GM23338 (cell line): ENCODE measurements around the gene IRF2BP2. TPM values are rescaled to one million over a fixed set of nuclear protein-coding genes. Genes with fewer than 3 reads are reported as not detected.

ENCODE experiments used
- ATAC-seq: fragments of 200-7000 bp; cut with Tn5 transposase; 3 replicates; pipeline ENCODE4 v1.9.1; 2020
- DNase-seq: peaks from one replicate; pipeline ENCODE4 v3.0.0-alpha.2; 2015; ENCODE audit warnings: low spot score
- H2AFZ ChIP-seq: fragments of 200-600 bp; sonication (generic); 2 replicates; pipeline ENCODE4 v1.8.0; 2016; ENCODE audit warnings: antibody characterized with exemption, mild to moderate bottlenecking, moderate library complexity
- H3F3A ChIP-seq: fragments of 200-600 bp; sonication (generic); replicated peaks from 2 replicates; pipeline ENCODE4 v1.8.0; 2017; ENCODE audit warnings: antibody characterized with exemption, mixed run types, low read depth
- H3K27ac ChIP-seq: fragments of 200-600 bp; sonication (generic); 2 replicates; pipeline ENCODE4 v1.6.1; 2016; ENCODE audit warnings: low read depth
- H3K27me3 ChIP-seq: fragments of 200-600 bp; sonication (generic); 2 replicates; pipeline ENCODE4 v1.8.0; 2016; ENCODE audit warnings: mild to moderate bottlenecking, mixed run types, moderate library complexity; ENCODE audit not compliant: insufficient read depth
- H3K36me3 ChIP-seq: fragments of 200-600 bp; sonication (generic); 2 replicates; pipeline ENCODE4 v1.8.0; 2016; ENCODE audit warnings: mild to moderate bottlenecking; ENCODE audit not compliant: insufficient read depth
- H3K4me1 ChIP-seq: fragments of 200-600 bp; sonication (generic); 2 replicates; pipeline ENCODE4 v1.8.0; 2016; ENCODE audit warnings: mild to moderate bottlenecking, moderate library complexity; ENCODE audit not compliant: insufficient read depth
- H3K4me2 ChIP-seq: fragments of 200-600 bp; sonication (generic); 2 replicates; pipeline ENCODE4 v1.7.1; 2017; ENCODE audit warnings: mixed run types
- H3K4me3 ChIP-seq: fragments of 200-600 bp; sonication (generic); 2 replicates; pipeline ENCODE4 v1.6.1; 2016; ENCODE audit warnings: mixed run types
- H3K79me2 ChIP-seq: fragments of 200-600 bp; sonication (generic); replicated peaks from 2 replicates; pipeline ENCODE4 v1.8.0; 2017; ENCODE audit warnings: mild to moderate bottlenecking; ENCODE audit not compliant: insufficient read depth
- H3K9me2 ChIP-seq: fragments of 200-600 bp; sonication (generic); 2 replicates; pipeline ENCODE4 v1.8.0; 2017; ENCODE audit not compliant: insufficient read depth
- H4K20me1 ChIP-seq: fragments of 200-600 bp; sonication (generic); replicated peaks from 2 replicates; pipeline ENCODE4 v1.8.0; 2017; ENCODE audit warnings: mild to moderate bottlenecking; ENCODE audit not compliant: insufficient read depth
- H3K27ac Mint-ChIP-seq: 2 replicates; pipeline ENCODE4 v1.8.0; 2020; ENCODE audit warnings: inconsistent platforms, mild to moderate bottlenecking, moderate library complexity, mixed read lengths
- H3K27me3 Mint-ChIP-seq: 3 replicates; pipeline ENCODE4 v1.8.0; 2022; ENCODE audit warnings: low read depth, mild to moderate bottlenecking, moderate library complexity, mixed read lengths, inconsistent platforms; ENCODE audit not compliant: insufficient read depth, poor library complexity
- H3K36me3 Mint-ChIP-seq: 3 replicates; pipeline ENCODE4 v1.8.0; 2021; ENCODE audit warnings: low read depth, mild to moderate bottlenecking, inconsistent platforms, moderate library complexity, mixed read lengths
- H3K4me1 Mint-ChIP-seq: 3 replicates; pipeline ENCODE4 v1.8.0; 2020; ENCODE audit warnings: mild to moderate bottlenecking, inconsistent platforms, mixed read lengths
- H3K4me3 Mint-ChIP-seq: 3 replicates; pipeline ENCODE4 v1.8.0; 2021; ENCODE audit warnings: moderate library complexity, mild to moderate bottlenecking, inconsistent platforms, mixed read lengths
- H3K9me3 Mint-ChIP-seq: 3 replicates; pipeline ENCODE4 v1.8.0; 2020; ENCODE audit warnings: moderate library complexity, mild to moderate bottlenecking, inconsistent platforms, mixed read lengths
- CREB1 ChIP-seq: fragments of 250-450 bp; sonication (Bioruptor Pico); IDR thresholded peaks from 2 replicates; pipeline ENCODE4 v1.5.0; 2020; ENCODE audit warnings: low read depth, mild to moderate bottlenecking, moderate library complexity
- EZH2 ChIP-seq: fragments of 200-600 bp; sonication (generic); IDR thresholded peaks from one replicate; pipeline ENCODE4 v1.8.0; 2017; ENCODE audit warnings: antibody characterized with exemption, mild to moderate bottlenecking, low read depth; ENCODE audit not compliant: unreplicated experiment
- EZH2phosphoT487 ChIP-seq: fragments of 200-600 bp; sonication (generic); IDR thresholded peaks from one replicate; pipeline ENCODE4 v1.8.1; 2018; ENCODE audit warnings: antibody characterized with exemption; ENCODE audit not compliant: unreplicated experiment
- JUNB ChIP-seq: IDR thresholded peaks from one replicate; pipeline ENCODE4 v1.6.1; 2016; ENCODE audit warnings: antibody characterized with exemption; ENCODE audit not compliant: unreplicated experiment
- NANOG ChIP-seq: IDR thresholded peaks from 2 replicates; pipeline ENCODE4 v1.6.1; 2016; ENCODE audit warnings: antibody characterized with exemption, borderline replicate concordance
- POLR2AphosphoS5 ChIP-seq: IDR thresholded peaks from 2 replicates; pipeline ENCODE4 v1.6.1; 2016; ENCODE audit warnings: antibody characterized with exemption, low read depth
- REST ChIP-seq: IDR thresholded peaks from one replicate; pipeline ENCODE4 v1.6.1; 2018; ENCODE audit warnings: antibody characterized with exemption; ENCODE audit not compliant: unreplicated experiment
- STAT1 ChIP-seq: IDR thresholded peaks from one replicate; pipeline ENCODE4 v1.6.1; 2016; ENCODE audit warnings: antibody characterized with exemption; ENCODE audit not compliant: unreplicated experiment
- ZNF114 ChIP-seq: fragments of 250-450 bp; sonication (Bioruptor Pico); IDR thresholded peaks from 2 replicates; pipeline ENCODE4 v1.5.0; 2020; ENCODE audit warnings: mild to moderate bottlenecking, moderate library complexity
- ZNF331 ChIP-seq: fragments of 250-450 bp; sonication (Bioruptor Pico); IDR thresholded peaks from 2 replicates; pipeline ENCODE4 v1.5.0; 2020; ENCODE audit warnings: low read depth, mild to moderate bottlenecking, moderate library complexity
- polyA plus RNA-seq: library from polyadenylated mRNA; unstranded; fragments of >200 nt; fragmentation: Nextera tagmentation; extraction: Ambion mirVana; gene quantifications from 2 replicates; pipeline ENCODE4 v1.2.1, GENCODE V29; 2016
- total RNA-seq: library from RNA; depleted of rRNA; stranded (reverse); fragments of >200 nt; shearing (Covaris generic); gene quantifications from 2 replicates; pipeline ENCODE4 v1.2.3, GENCODE V29; 2014
- TF ChIP-seq, protein P1 (sequence below): IDR thresholded peaks from 2 replicates; pipeline ENCODE4 v1.6.1; 2016; ENCODE audit warnings: antibody characterized with exemption
- TF ChIP-seq, protein P2 (sequence below), 2 experiments: fragments of 200-600 bp in 1 of 2; sonication (generic) in 1 of 2; conservative IDR thresholded peaks; 2 replicates each; pipeline versions ENCODE4 v1.5.1 to v1.6.1; 2016 to 2017; ENCODE audit warnings: antibody characterized with exemption in 2 of 2, low read depth in 2 of 2, mild to moderate bottlenecking in 2 of 2, moderate library complexity in 1 of 2

IRF2BP2 gene
- total and polyA plus RNA-seq, 2 experiments from 2014 or later: 19.4 to 62.4 TPM

DNA sequence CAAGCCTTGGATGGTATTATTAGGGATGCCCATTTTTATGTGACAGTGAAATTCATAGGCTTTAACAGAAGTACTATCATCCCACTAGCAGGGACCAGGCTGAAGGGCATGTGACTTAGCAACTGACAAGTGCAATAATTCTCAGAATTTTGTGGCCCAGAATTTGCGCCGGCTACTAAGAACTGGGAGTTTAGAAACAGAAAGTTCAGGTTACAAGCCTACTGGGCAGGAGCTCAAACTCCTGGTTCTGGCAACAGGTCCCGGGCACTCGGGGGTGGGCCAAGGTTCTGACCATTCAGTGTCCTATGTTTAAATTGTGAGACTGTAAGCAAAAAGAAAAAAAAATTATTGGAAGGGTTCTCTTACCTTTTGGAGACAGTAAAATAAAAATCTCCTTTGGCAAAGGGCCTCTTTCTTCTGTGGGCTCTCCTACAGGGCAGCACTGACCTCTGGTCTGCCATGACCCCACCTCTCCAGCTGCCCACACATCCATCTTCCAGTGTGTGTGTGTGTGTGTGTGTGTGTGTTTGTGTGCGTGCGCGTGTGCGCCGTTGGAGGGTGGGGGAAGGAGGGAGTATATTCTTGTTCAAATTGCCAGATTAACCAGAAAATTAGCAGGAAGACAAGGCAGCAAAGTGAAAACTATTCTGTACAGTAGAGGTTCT is 26.1 kb downstream of the IRF2BP2 start:
- Mint-ChIP-seq H3K4me3 (no peak overlapping the region), H3K36me3 (no peaks in the 10 kb centered on the region), H3K27ac (no peak overlapping the region), H3K27me3 (no peaks in the 10 kb centered on the region), H3K4me1 (no peaks in the 10 kb centered on the region), H3K9me3 (no peaks in the 10 kb centered on the region; the same call in 2 of the 3 replicates)
- Histone ChIP-seq H3K27me3 (no peaks in the 10 kb centered on the region), H3K4me1 (0 out of 2 replicates have a peak, but pooled peaks cover 3% of the 10 kb centered on the region), H3F3A (no peaks in the 10 kb centered on the region), H3K36me3 (no peaks in the 10 kb centered on the region), H3K4me3 (no peak overlapping the region), H3K9me2 (no peaks in the 10 kb centered on the region), H2AFZ (no peak overlapping the region), H3K79me2 (no peaks in the 10 kb centered on the region), H3K4me2 (no peak overlapping the region), H4K20me1 (no peaks in the 10 kb centered on the region), H3K27ac (no peak overlapping the region)
- TF ChIP-seq CREB1 (CRISPR knock-in tag) (no peak), ZNF114 (CRISPR knock-in tag) (no peak), JUNB (no peak), ZNF331 (CRISPR knock-in tag) (no peak), STAT1 (no peak), EZH2 (no peak), POLR2AphosphoS5 (no peak), EZH2phosphoT487 (no peak)
- TF ChIP-seq, protein P1, sequence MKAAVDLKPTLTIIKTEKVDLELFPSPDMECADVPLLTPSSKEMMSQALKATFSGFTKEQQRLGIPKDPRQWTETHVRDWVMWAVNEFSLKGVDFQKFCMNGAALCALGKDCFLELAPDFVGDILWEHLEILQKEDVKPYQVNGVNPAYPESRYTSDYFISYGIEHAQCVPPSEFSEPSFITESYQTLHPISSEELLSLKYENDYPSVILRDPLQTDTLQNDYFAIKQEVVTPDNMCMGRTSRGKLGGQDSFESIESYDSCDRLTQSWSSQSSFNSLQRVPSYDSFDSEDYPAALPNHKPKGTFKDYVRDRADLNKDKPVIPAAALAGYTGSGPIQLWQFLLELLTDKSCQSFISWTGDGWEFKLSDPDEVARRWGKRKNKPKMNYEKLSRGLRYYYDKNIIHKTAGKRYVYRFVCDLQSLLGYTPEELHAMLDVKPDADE: no peak
- ATAC-seq (no peak), DNase-seq (no peak)

GRCh38 chr1:234582681-234583301 is 27.2 kb downstream of the IRF2BP2 start:
- H3K4me2 ChIP-seq: no peak overlapping the region
- ATAC-seq: no peak
- Mint-ChIP-seq H3K9me3 (no peaks in the 10 kb centered on the region; the same call in 2 of the 3 replicates), H3K27ac (no peak overlapping the region), H3K36me3 (no peaks in the 10 kb centered on the region), H3K4me1 (no peaks in the 10 kb centered on the region), H3K4me3 (no peak overlapping the region), H3K27me3 (no peaks in the 10 kb centered on the region)
- no peak for DNase-seq
- no peaks in the 10 kb centered on the region for H3K9me2 ChIP-seq
- no peaks in the 10 kb centered on the region for H3K79me2 ChIP-seq
- H3K27me3 ChIP-seq: no peaks in the 10 kb centered on the region
- 0 out of 2 replicates have a peak, but pooled peaks cover 3% of the 10 kb centered on the region for H3K4me1 ChIP-seq
- no peak overlapping the region for H3K4me3 ChIP-seq
- no peak overlapping the region for H3K27ac ChIP-seq
- no peaks in the 10 kb centered on the region for H3K36me3 ChIP-seq
- no peaks in the 10 kb centered on the region for H4K20me1 ChIP-seq
- peak overlapping the region; percentile 72; the same call in 1 of the 2 replicates for H2AFZ ChIP-seq
- H3F3A ChIP-seq: no peaks in the 10 kb centered on the region
- no peak for TF ChIP-seq POLR2AphosphoS5
- TF ChIP-seq EZH2phosphoT487: no peak
- no peak for TF ChIP-seq STAT1
- TF ChIP-seq ZNF331 (CRISPR knock-in tag): no peak
- no peak for TF ChIP-seq REST
- no peak for TF ChIP-seq CREB1 (CRISPR knock-in tag)
- TF ChIP-seq, protein P2, sequence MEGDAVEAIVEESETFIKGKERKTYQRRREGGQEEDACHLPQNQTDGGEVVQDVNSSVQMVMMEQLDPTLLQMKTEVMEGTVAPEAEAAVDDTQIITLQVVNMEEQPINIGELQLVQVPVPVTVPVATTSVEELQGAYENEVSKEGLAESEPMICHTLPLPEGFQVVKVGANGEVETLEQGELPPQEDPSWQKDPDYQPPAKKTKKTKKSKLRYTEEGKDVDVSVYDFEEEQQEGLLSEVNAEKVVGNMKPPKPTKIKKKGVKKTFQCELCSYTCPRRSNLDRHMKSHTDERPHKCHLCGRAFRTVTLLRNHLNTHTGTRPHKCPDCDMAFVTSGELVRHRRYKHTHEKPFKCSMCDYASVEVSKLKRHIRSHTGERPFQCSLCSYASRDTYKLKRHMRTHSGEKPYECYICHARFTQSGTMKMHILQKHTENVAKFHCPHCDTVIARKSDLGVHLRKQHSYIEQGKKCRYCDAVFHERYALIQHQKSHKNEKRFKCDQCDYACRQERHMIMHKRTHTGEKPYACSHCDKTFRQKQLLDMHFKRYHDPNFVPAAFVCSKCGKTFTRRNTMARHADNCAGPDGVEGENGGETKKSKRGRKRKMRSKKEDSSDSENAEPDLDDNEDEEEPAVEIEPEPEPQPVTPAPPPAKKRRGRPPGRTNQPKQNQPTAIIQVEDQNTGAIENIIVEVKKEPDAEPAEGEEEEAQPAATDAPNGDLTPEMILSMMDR (conservative IDR thresholded peaks at IDR 0.05; ENCODE audit: low read depth in 2 of 2): no peak
- TF ChIP-seq NANOG: no peak
- no peak for TF ChIP-seq EZH2
- no peak for TF ChIP-seq ZNF114 (CRISPR knock-in tag)
- TF ChIP-seq, protein P1: no peak
- TF ChIP-seq JUNB: no peak
